GM18951 (cell line): ENCODE data around the gene ITGB3.
"Not testable (repeated sequence)": the region's sequence is repeated elsewhere in the genome, so short reads cannot be mapped to it uniquely, and the experiment has no call there.

Experiments
- POLR2A ChIP-seq: IDR thresholded peaks from 4 replicates; pipeline ENCODE4 v1.6.1; 2011; ENCODE audit warnings: mild to moderate bottlenecking; ENCODE audit not compliant: insufficient read length, insufficient read depth; ENCODE audit errors: extremely low read depth
- in situ Hi-C: fragments of 300-500 bp; cut with MboI; formaldehyde crosslinking; loops from one replicate; pipeline ENCODE4 v1.12.0; 2022; ENCODE audit warnings: low sequenced_read_pairs, mixed read lengths, inconsistent platforms; ENCODE audit not compliant: unreplicated experiment

Gene ITGB3

GRCh38 chr17:47253541-47254402 lies at the start of gene ITGB3:
Gene ITGB3, plus strand, starts transcription at chr17:47253827. Its CDS starts 35 bp downstream, at chr17:47253862.
- in situ Hi-C loops, result no loop called here
- peak; percentile 58 for TF ChIP-seq POLR2A

- in situ Hi-C loops, result no loop called here
- TF ChIP-seq POLR2A, result no peak
These were observed 49.5 kb upstream of the ITGB3 start for GRCh38 chr17:47203984-47204721.

GRCh38 chr17:47204722-47205418 lies 48.8 kb upstream of the ITGB3 start:
- in situ Hi-C loops, result no loop called here
- TF ChIP-seq POLR2A, result peak; percentile 45

- in situ Hi-C loops, result no loop called here
These were observed 48.1 kb upstream of the ITGB3 start for GRCh38 chr17:47205419-47205963.

GRCh38 chr17:47207143-47208067 lies 46.2 kb upstream of the ITGB3 start:
- TF ChIP-seq POLR2A, result no peak
- in situ Hi-C loops, result no loop called here

More at GRCh38 chr17:47205419-47205963, 48.1 kb upstream of the ITGB3 start:
- TF ChIP-seq POLR2A, result peak; percentile 41

- no peak for TF ChIP-seq POLR2A
- in situ Hi-C loops, result no loop called here
These were observed 44.7 kb upstream of the ITGB3 start, which contains the start of gene MYL4 for GRCh38 chr17:47208744-47209488. Gene MYL4, plus strand, starts transcription at chr17:47209348. Its CDS starts 75 bp downstream, at chr17:47209423.

GRCh38 chr17:47209499-47209898 lies 44.1 kb upstream of the ITGB3 start:
- no peak for TF ChIP-seq POLR2A
- in situ Hi-C loops, result no loop called here

GRCh38 chr17:47210105-47210504 lies 43.5 kb upstream of the ITGB3 start:
- in situ Hi-C loops, result no loop called here
- TF ChIP-seq POLR2A, result no peak

GRCh38 chr17:47210779-47211178 lies 42.8 kb upstream of the ITGB3 start:
- no peak for TF ChIP-seq POLR2A
- in situ Hi-C loops, result no loop called here

- no peak for TF ChIP-seq POLR2A
- in situ Hi-C loops, result no loop called here
These were observed 41.2 kb upstream of the ITGB3 start for GRCh38 chr17:47212458-47212857.

- TF ChIP-seq POLR2A, result no peak
- in situ Hi-C loops, result no loop called here
These were observed 40.1 kb upstream of the ITGB3 start for GRCh38 chr17:47213540-47213939.

- in situ Hi-C loops, result no loop called here
- no peak for TF ChIP-seq POLR2A
These were observed 38.7 kb upstream of the ITGB3 start for GRCh38 chr17:47214931-47215330.

GRCh38 chr17:47216821-47217220 lies 36.8 kb upstream of the ITGB3 start:
- in situ Hi-C loops, result not testable (repeated sequence)

- in situ Hi-C loops, result not testable (repeated sequence)
These were observed 36.3 kb upstream of the ITGB3 start for GRCh38 chr17:47217279-47217678.
